Tongue (tissue), 2 donors: ENCODE results near the gene DCC. TPM values are rescaled to one million over a fixed set of nuclear protein-coding genes. Genes with fewer than 3 reads are reported as not detected.
A peak's percentile ranks its signal among the peaks of the same experiment; 100 is the strongest.
"Not testable (repeated sequence)": the region's sequence is repeated elsewhere in the genome, so short reads cannot be mapped to it uniquely, and the experiment has no call there.

ENCODE experiments used
- DNase-seq: peaks from one replicate; pipeline ENCODE4 v3.0.0-alpha.2; 2015
- total RNA-seq: library from RNA; depleted of rRNA; stranded (reverse); fragments of >200 nt; gene quantifications from one replicate; pipeline ENCODE4 v1.2.3, GENCODE V29; 2014

The DCC gene
- total RNA-seq, 1 donor from 2014 or later, result 5.5 TPM

- DNase-seq, result no peak
Observed at GRCh38 chr18:53426666-53427184, 1086.7 kb downstream of the DCC start.

DNA sequence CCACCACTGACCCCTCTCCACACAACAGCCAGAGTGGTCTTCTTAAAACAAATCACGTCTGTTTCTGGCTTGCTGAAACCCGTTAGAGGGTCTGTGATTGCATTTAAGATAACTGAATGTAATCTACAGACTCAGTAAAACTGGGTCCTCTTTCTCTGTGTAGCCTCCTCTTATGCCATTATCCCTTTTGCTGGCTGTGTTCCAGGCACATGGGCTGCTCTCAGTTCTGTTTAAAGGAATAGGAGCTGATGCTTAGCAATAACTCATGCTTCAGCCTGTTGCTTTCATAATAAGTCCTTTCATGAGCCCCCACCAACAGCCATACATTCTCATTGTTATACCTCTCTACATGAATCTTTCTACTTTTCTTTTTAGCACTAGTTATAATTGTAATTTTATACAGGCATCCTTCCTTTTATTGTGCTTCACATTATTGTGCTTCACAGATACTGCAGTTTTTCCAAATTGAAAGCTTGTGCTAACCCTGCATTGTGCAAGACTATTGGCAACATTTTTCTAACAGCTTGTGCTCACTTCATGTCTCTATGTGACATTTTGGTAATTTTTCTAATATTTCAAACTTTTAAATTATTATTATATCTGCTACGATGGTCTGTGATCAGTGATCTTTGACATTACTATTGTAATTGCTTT is 1101.9 kb downstream of the DCC start:
- peak; percentile 12 for DNase-seq

DNA sequence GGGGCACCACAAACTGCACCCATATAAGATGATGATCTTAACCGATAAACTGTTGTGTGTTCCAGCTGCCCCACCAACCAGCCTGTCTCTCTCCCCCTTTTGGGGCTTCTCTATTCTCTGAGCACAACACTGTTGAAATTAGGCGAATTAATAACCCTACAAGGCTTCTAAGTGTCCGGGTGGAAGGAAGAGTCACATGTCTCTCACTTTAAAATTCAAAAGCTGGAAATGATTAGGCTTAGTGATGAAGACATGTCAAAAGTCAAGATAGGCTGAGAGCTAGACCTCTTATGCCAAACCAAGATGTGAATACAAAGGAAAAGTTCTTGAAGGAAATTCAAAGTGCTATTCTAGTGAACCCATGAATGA is 1102.4 kb downstream of the DCC start:
- DNase-seq, result no peak

GRCh38 chr18:53443336-53443735 is 1103.3 kb downstream of the DCC start:
- no peak for DNase-seq

GRCh38 chr18:53443831-53444230 is 1103.8 kb downstream of the DCC start:
- DNase-seq, result no peak

GRCh38 chr18:53451902-53452301 is 1111.9 kb downstream of the DCC start:
- DNase-seq, result no peak

DNA sequence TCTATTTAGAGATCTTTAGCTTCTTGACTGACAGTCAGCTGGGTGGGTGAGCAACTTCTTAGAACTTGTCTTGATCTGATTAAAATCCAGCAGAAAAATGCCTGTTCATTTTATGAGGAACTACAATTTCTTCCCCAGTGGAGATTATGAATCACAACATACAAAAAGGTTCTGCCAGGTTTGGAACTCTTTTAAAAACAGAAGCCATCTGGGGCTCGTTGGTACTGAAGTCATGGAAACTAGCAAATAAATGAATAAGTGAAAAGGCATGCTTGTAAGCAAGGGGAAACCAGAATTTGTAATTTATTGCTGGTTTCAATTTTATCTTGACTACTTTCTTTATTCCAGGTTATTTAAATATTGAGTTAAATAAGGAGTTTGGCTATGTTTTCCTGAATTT is 1117.1 kb downstream of the DCC start:
- DNase-seq, result peak; percentile 7

- DNase-seq, result no peak
Observed at GRCh38 chr18:53458268-53458667, 1118.3 kb downstream of the DCC start.

- DNase-seq, result no peak
Observed at GRCh38 chr18:53458944-53459580, 1119.1 kb downstream of the DCC start.

DNA sequence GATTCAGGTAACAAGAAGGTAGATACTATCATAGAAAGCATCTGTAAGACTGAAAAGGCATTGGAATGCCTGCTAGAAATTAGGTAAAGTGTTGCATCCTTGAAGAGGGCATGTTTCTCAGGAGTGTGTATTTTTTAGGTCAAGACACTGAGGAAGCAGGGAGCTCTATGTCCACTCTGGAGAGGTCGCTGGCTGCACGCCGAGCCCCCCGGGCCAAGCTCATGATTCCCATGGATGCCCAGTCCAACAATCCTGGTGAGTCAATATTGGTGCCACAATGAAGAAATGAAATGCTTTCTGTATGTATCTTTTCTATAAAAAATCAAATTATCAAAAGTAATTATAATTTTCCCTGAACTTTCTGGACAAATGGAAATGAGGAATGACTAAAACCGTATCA is 1127.8 kb downstream of the DCC start:
- DNase-seq, result no peak

GRCh38 chr18:53468173-53468572 is 1128.2 kb downstream of the DCC start:
- DNase-seq, result not testable (repeated sequence)

DNA sequence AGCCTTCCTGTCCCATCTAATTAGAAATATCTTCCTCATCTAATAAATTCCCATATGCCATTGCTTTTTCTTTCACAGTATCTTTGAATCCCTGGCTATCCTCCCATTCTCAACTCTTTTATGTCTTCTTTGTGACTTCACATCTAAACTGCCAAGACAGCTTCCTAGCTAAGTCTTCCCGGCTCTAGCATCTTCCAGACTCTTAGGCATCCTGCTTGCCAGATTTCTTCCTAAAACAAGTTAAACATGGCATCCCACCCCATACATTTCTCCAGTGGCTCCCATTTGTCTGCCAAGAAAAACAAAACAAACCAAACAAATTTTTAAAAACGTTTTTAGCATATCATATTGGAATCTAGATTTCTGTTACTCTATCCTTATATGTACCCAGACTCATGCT is 1132.5 kb downstream of the DCC start:
- no peak for DNase-seq

DNA sequence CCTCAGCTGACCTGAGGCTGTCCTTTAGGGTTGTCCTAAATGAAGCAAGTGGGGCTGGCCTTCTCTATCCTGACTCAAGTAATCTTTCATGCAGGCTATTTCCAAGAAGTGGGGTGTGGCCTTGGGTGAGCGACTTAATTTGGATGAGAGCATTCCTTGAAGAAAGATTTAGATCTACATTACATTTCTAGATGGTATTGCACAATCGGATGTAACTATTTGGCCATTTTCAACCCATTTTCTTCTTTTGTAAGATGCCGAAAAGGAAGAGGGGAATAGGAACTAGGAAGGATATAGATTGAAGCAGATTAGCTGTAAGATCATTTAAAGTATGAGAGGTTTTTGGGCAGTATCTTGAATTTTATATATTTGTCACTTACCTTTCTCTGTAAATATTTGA is 1138.2 kb downstream of the DCC start:
- no peak for DNase-seq

GRCh38 chr18:53486296-53486695 is 1146.3 kb downstream of the DCC start:
- DNase-seq, result no peak

DNA sequence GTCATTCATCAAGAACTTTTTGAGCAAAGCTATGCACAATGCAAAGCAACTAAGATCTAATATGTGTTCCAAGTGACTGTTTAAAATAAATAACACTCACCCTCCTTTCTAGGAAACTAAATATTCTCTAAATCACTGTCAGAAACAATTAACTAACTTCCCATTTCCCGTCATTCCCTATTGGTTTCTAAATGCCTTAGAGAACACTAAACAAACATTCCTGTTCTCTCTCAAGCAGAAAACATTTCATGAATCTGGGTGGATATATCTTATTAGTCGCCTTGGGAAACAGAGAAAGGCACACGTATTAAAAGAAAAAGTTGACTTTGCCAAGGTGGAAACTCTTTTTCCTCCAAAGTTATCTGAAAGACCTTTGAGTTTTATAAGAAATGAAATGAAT is 1149.3 kb downstream of the DCC start:
- DNase-seq, result peak; percentile 12

DNA sequence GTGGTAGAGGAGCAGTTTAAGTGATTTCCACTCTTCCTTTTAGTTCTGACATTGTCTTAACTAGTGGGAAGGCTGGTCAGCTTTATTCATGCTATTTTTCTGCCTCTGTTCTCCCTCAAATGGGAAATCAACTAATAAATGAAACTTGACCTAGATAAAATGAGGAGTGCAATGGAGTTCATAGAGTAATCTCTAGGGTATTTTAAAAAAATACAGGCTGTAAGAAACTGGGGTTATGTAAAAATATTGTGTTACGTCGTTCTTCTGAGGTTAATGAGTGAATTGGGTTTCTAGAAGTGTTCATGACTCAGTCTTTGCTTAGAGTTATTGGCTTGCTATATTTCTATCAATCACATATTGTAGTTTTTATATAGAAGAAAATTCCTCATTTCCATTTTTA is 1150.0 kb downstream of the DCC start:
- DNase-seq, result no peak

DNA sequence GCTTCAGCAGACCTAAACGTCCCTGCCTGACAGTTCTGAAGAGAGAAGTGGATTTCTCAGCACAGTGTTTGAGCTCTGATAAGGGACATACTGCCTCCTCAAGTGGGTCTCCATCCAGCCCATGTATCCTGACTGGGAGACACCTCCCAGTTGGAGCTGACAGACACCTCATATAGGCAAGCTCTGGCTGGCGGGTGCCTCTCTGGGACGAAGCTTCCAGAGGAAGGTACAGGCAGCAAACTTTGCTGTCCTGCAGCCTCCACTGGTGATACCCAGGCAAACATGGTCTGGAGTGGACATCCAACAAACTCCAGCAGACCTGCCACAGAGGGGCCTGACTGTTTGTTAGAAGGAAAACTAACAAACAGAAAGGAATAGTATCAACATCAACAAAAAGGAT is 1156.0 kb downstream of the DCC start:
- DNase-seq, result no peak

GRCh38 chr18:53503914-53504441 is 1164.0 kb downstream of the DCC start:
- DNase-seq, result no peak

- DNase-seq, result no peak
Observed at GRCh38 chr18:53508529-53508928, 1168.5 kb downstream of the DCC start.

DNA sequence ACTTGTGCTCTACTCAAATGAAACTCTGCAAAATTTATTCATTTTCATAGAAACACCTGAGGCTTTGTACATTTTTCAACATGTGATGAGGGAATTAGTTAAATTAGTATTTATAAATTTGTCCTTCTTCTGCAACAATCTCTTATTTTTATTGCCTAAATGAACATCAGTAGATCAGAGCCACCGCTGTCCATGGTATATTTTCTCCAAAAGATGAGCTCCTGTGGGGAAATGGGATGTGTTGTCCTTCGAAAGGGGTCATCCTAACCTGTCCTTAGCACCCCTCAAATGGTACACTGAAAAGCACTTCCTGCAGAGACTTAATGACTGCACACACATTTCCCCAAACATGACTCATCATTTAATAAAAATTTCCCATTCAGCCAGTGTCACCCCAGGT is 1169.9 kb downstream of the DCC start:
- DNase-seq, result no peak

- not testable (repeated sequence) for DNase-seq
Observed at GRCh38 chr18:53511725-53512124, 1171.7 kb downstream of the DCC start.

- DNase-seq, result no peak
Observed at GRCh38 chr18:53521068-53521467, 1181.1 kb downstream of the DCC start.

- DNase-seq, result no peak
Observed at GRCh38 chr18:53526101-53526870, 1186.3 kb downstream of the DCC start.
